K562 (cell line): ENCODE measurements around the gene DAPK1.

ENCODE experiments used
- CEBPB ChIP-seq: fragments of 450-650 bp; IDR thresholded peaks from 2 replicates; pipeline ENCODE4 v1.6.1; 2016; ENCODE audit warnings: missing genetic modification characterization, missing compliant biosample characterization
- JUN ChIP-seq, 2 experiments: sonication (generic) in 1 of 2; formaldehyde crosslinking in 1 of 2; IDR thresholded peaks; 2 replicates each; pipeline versions ENCODE4 v1.6.1 to v1.8.0; 2012 to 2022; ENCODE audit warnings: borderline replicate concordance in 2 of 2, mild to moderate bottlenecking in 2 of 2, improper control_type of control experiment in 1 of 2, low read depth in 1 of 2, low read length in 1 of 2, missing genetic modification reagents in 1 of 2
- KAT2B ChIP-seq: IDR thresholded peaks from one replicate; pipeline ENCODE4 v1.6.1; 2012; ENCODE audit warnings: low read depth, mild to moderate bottlenecking, control low read depth, inconsistent platforms, low read length, moderate library complexity
- NCOA1 ChIP-seq: fragments of 450-650 bp; IDR thresholded peaks from 2 replicates; pipeline ENCODE4 v1.6.1; 2016; ENCODE audit warnings: low read depth
- NFE2L1 ChIP-seq: fragments of 450-650 bp; IDR thresholded peaks from 2 replicates; pipeline ENCODE4 v1.6.1; 2016; ENCODE audit warnings: missing genetic modification characterization, low read depth, mild to moderate bottlenecking, missing compliant biosample characterization, moderate library complexity, borderline replicate concordance
- SIX5 ChIP-seq, 2 experiments: IDR thresholded peaks; 2 replicates each; pipeline ENCODE4 v1.6.1; 2011; ENCODE audit warnings: low read length in 2 of 2, borderline replicate concordance in 1 of 2, low read depth in 1 of 2, mild to moderate bottlenecking in 1 of 2, moderate library complexity in 1 of 2; ENCODE audit not compliant: insufficient read depth in 1 of 2
- SMAD2 ChIP-seq: fragments of 150-350 bp; IDR thresholded peaks from 2 replicates; pipeline ENCODE4 v1.6.1; 2014; ENCODE audit warnings: low read depth, mild to moderate bottlenecking, low read length
- ZNF217 ChIP-seq: sonication (generic); formaldehyde crosslinking; IDR thresholded peaks from 2 replicates; pipeline ENCODE4 v1.8.0; 2022; ENCODE audit warnings: mild to moderate bottlenecking, missing genetic modification reagents
- ZNF253 ChIP-seq: fragments of 250-450 bp; sonication (Bioruptor Pico); conservative IDR thresholded peaks from 2 replicates; pipeline ENCODE4 v1.6.1; 2021; ENCODE audit warnings: mild to moderate bottlenecking
- TF ChIP-seq, protein P1 (sequence below): sonication (generic); formaldehyde crosslinking; IDR thresholded peaks from 2 replicates; pipeline ENCODE4 v1.8.0; 2022; ENCODE audit warnings: mild to moderate bottlenecking, missing genetic modification reagents

- no peak for TF ChIP-seq SIX5 (IDR thresholded peaks at IDR 0.05; ENCODE audit: borderline replicate concordance in 1 of 2, insufficient read depth in 1 of 2, low read depth in 1 of 2, low read length in 2 of 2)
- TF ChIP-seq, protein P1, sequence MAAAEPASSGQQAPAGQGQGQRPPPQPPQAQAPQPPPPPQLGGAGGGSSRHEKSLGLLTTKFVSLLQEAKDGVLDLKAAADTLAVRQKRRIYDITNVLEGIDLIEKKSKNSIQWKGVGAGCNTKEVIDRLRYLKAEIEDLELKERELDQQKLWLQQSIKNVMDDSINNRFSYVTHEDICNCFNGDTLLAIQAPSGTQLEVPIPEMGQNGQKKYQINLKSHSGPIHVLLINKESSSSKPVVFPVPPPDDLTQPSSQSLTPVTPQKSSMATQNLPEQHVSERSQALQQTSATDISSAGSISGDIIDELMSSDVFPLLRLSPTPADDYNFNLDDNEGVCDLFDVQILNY (CRISPR knock-in tag): no peak
- TF ChIP-seq JUN (IDR thresholded peaks at IDR 0.05; ENCODE audit: borderline replicate concordance, low read depth, low read length): no peak
- no peak for TF ChIP-seq JUN (CRISPR knock-in tag; IDR thresholded peaks at IDR 0.05; ENCODE audit: borderline replicate concordance)
- TF ChIP-seq CEBPB: 0 out of 2 replicates have a peak, but pooled peaks have one; percentile 9
- no peak for TF ChIP-seq ZNF217 (CRISPR knock-in tag)
- TF ChIP-seq NFE2L1 (tag): no peak
- TF ChIP-seq KAT2B: no peak
- TF ChIP-seq NCOA1: no peak
- TF ChIP-seq ZNF253 (CRISPR knock-in tag): no peak
- no peak for TF ChIP-seq SMAD2
Observed at GRCh38 chr9:87601176-87601575, 103.5 kb downstream of the DAPK1 start.
